Measurements from ENCODE around the gene TMEM108.
A peak's percentile ranks its signal among the peaks of the same experiment; 100 is the strongest.

The TMEM108 gene

DNA sequence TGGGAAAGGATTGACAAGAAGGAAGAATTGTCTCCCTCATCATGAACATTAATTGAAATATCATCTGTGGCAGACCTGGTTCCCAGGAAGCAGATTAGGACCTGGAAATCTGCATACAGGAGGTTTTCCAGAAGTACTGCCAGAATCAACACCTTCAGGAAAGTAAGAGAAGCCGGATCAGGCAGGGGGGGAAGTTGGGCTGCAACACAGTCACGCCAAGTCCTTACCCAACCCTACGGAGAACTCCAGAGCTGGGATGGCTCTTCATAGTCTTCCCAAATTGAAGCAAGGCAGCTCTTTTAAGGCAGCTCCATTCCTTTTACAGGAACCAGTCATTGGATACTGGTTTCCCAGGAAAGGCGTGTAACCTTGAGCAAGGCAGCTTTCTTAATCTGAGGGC lies 326.5 kb downstream of the TMEM108 start:
- no peak for DNase-seq

GRCh38 chr3:133366921-133367320 lies 328.7 kb downstream of the TMEM108 start:
- no peak for DNase-seq

GRCh38 chr3:133367403-133367802 lies 329.2 kb downstream of the TMEM108 start:
- no peak for DNase-seq

DNA sequence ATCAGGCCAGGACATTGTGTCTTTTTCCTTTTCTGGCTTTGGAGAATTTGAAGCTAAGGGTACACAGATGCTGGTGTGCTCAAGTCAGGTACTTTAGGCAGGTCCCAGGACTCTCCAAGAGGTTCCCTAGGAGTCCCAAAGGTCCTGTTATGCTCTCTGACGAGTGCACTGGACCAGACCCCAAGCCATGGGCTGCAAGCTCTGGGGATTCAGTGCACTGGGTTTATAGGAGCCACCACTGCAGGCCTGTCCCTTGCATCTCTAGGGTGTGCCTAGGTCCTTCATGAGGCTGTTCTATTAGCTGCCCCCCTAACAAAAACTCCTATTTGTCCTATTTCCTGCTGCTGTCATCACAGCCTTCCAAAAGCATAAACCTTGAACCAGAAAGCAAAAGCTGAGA lies 329.8 kb downstream of the TMEM108 start:
- DNase-seq: no peak

- no peak for DNase-seq
These were observed 330.3 kb downstream of the TMEM108 start for GRCh38 chr3:133368371-133369067.

- DNase-seq: no peak
These were observed 330.9 kb downstream of the TMEM108 start for GRCh38 chr3:133369068-133369440.

GRCh38 chr3:133371181-133371580 lies 333.0 kb downstream of the TMEM108 start:
- no peak for DNase-seq

DNA sequence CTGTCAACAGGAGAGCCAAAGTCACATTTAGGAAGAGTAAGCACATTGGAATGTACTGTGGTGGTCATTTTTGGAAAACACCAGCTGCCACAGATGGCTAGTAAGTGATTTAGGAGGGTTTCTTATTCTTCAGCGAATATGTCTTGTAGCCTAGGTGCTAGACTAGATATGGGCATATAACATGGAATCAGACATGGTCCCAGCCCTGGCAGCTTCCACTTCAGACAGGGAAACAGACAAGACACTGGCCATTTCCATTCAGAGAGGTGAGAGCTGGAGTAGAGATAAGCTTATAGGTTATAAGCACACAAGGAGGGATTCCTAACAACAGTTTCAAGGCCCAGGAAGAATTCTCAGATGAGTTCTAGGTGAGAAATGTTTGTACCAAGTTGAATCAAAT lies 333.5 kb downstream of the TMEM108 start:
- no peak for DNase-seq

GRCh38 chr3:133374708-133375402 lies 336.7 kb downstream of the TMEM108 start:
- DNase-seq: no peak

GRCh38 chr3:133375403-133375745 lies 337.2 kb downstream of the TMEM108 start:
- DNase-seq: no peak

DNA sequence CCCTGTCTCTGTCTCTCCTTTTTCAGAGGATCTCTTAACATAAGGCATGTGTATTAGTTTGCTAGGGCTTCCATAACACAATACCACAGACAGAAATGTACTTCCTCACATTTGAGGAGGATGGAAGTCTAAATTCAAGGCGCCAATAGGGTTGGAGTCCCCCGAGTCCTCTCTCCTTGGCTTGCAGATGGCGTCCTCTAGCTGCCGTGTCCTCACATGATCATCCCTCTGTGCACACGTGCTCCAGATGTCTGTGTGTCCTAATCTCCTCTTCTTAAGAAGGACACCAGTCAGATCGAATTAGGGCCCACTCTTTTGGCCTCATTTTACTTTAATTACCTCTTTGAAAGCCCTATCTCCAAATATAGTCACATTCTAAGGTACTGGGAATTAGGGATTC lies 338.6 kb downstream of the TMEM108 start:
- DNase-seq: no peak

DNA sequence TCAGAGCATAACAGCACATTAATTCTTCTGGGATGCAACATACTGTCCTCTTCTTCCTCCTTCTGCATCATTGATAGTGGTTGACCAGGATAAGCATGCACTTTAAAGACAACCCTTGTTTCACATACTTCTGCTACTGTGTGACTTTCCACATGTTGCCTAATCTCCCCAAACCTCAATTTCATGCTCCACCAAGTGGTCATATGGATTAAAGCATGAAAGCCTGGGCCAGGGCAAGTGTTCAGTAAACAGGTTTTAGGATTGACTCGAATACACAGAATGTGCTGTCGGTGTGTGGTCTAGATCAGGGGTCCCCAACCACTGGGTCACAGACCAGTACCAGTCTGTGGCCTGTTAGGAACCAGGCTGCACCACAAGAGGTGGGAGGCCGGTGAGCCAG lies 339.2 kb downstream of the TMEM108 start:
- peak; percentile 3 for DNase-seq

DNA sequence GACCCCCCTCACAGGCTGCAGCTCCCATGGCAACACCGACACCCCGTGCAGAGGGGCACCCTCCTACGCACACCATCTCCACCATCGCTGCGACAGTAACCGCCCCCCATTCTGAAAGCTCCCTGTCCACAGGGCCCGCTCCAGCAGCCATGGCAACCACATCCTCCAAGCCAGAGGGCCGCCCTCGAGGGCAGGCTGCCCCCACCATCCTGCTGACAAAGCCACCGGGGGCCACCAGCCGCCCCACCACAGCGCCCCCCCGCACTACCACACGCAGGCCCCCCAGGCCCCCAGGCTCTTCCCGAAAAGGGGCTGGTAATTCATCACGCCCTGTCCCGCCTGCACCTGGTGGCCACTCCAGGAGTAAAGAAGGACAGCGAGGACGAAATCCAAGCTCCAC lies 341.7 kb downstream of the TMEM108 start:
- no peak for DNase-seq

DNA sequence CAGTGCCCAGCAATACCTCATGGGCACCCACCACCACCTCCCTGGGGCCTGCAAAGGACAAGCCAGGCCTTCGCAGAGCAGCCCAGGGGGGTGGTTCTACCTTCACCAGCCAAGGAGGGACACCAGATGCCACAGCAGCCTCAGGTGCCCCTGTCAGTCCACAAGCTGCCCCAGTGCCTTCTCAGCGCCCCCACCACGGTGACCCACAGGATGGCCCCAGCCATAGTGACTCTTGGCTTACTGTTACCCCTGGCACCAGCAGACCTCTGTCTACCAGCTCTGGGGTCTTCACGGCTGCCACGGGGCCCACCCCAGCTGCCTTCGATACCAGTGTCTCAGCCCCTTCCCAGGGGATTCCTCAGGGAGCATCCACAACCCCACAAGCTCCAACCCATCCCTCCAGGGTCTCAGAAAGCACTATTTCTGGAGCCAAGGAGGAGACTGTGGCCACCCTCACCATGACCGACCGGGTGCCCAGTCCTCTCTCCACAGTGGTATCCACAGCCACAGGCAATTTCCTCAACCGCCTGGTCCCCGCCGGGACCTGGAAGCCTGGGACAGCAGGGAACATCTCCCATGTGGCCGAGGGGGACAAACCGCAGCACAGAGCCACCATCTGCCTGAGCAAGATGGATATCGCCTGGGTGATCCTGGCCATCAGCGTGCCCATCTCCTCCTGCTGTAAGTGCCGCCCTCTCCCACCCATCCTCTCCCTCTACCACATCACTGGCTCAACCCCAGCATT lies 342.5 kb downstream of the TMEM108 start:
- DNase-seq: no peak

GRCh38 chr3:133381346-133382109 lies 343.3 kb downstream of the TMEM108 start:
- DNase-seq: no peak

- no peak for DNase-seq
These were observed 345.0 kb downstream of the TMEM108 start for GRCh38 chr3:133383175-133383574.

DNA sequence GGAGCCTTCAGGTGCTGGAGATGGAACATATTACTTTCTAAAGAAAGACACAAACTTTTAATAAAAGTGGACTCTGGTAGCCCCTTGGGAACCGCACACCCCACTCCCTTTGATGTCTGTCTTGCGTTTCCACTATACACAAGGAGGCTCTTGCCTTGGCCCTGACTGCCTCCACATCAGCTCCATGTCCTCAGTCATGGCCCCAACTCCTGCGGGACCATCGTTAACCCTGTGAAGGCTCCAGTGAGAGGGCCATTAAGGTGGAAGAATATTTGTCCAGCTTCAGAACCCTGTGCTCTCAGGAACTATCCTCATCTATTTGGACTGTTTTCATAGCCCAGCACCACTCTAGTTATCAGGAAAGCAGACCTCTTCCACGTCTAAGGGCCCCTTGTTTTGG lies 345.6 kb downstream of the TMEM108 start:
- DNase-seq: no peak

DNA sequence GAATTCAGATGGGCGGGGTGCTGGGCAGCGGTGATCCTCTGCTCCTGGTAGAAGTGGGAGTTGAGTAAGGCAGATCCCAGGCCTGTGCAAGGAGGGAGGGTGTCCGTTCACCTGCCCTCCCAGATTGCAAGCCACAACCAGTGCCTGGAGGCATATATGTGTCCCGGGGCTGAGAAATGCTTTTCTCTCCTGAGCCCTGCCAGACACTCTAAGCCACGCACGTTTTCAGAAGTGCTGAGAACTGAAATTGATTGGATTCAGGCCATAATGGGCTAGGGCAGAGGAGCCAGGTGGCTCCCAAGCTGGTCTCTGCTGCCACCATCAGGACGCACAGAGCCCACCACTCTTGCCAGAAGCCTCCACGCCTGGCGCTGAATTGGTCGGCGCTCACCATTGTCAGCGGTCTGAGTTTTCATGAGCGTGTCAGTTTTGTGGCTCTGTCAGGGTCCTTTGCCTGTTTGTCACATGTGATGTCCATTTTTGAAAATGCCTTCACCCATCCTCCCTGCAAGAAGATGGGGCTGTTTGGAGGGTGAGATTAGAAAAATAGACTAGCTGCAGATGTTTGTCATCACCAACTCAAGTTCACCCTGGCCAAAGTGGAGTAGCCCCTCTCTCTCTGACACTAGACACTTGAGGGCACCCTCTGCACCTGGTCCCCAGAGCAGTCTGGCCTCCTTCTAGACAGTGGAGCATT lies 346.3 kb downstream of the TMEM108 start:
- DNase-seq: peak; percentile 24

- no peak for DNase-seq
These were observed 348.7 kb downstream of the TMEM108 start for GRCh38 chr3:133386876-133387275.

DNA sequence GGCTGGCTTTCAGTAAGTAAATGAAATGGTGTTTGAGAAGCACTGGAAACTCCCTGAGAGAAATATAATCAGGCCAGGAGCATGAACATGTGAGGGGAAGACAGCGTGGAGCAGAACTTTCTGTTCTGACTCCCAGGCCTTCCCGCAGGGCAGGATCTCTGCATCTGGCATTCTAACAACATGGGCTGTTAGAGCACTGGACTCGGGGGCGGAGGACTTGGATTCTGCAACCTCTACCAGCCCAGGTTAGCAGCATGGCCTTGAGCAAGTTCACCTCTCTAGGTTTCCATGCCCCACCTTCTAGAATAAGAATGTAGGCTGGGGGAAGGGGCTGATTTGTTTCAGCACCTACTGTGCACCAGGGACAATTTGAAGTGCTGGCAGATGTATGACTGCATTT lies 349.1 kb downstream of the TMEM108 start:
- DNase-seq: no peak

GRCh38 chr3:133388696-133389395 lies 350.7 kb downstream of the TMEM108 start:
- no peak for DNase-seq

- no peak for DNase-seq
These were observed 352.5 kb downstream of the TMEM108 start for GRCh38 chr3:133390715-133391114.
